GM12878 (cell line): Measurements from ENCODE around the gene PIP4K2A. TPM values are rescaled to one million over a fixed set of nuclear protein-coding genes. Genes with fewer than 3 reads are reported as not detected.

Experiments used
- ATAC-seq: fragments of 200-7000 bp; cut with Tn5 transposase; 3 replicates; pipeline ENCODE4 v1.9.1; 2020; ENCODE audit warnings: mild to moderate bottlenecking, moderate library complexity
- BruUV-seq: library from RNA; stranded (reverse); fragments of 400-500 nt; replicated peaks from 2 replicates; lab custom pipeline; 2021; lab: Mats Ljungman, UMichigan
- CTCF ChIA-PET: fragments of 300-600 bp; sonication (Branson Sonifier 250); formaldehyde crosslinking; extraction: SDS; loops from one replicate; lab custom pipeline; 2021; ENCODE audit warnings: inconsistent platforms; lab: Yijun Ruan, JAX
- POLR2A ChIA-PET: fragments of 350-600 bp; formaldehyde crosslinking; extraction: SDS; loops from one replicate; lab custom pipeline; 2021; ENCODE audit warnings: inconsistent platforms; lab: Charles Lee
- RAD21 ChIA-PET: fragments of 300-600 bp; sonication (Branson Sonifier 250); formaldehyde crosslinking; loops from one replicate; lab custom pipeline; 2023; ENCODE audit warnings: antibody characterized with exemption; ENCODE audit not compliant: unreplicated experiment; lab: Charles Lee
- SMC1A ChIA-PET: fragments of 300-600 bp; sonication (Branson Sonifier 250); formaldehyde crosslinking; loops from one replicate; lab custom pipeline; 2023; ENCODE audit not compliant: unreplicated experiment, uncharacterized antibody; lab: Charles Lee
- DNase-seq: peaks from one replicate; pipeline ENCODE4 v3.0.0-alpha.2; 2011; ENCODE audit warnings: low read depth, low spot score
- FAIRE-seq: peaks from 3 replicates; lab custom pipeline; 2011; peaks lifted over from hg19 to GRCh38; lab: Jason Lieb, UNC
- H2AFZ ChIP-seq: 2 replicates; pipeline ENCODE4 v1.6.0; 2011; ENCODE audit warnings: low read depth, low read length, control low read depth; ENCODE audit not compliant: control insufficient read depth
- H3K27ac ChIP-seq: 2 replicates; pipeline ENCODE4 v1.5.1; 2011; ENCODE audit warnings: control low read depth; ENCODE audit not compliant: control insufficient read depth, insufficient read depth
- H3K27me3 ChIP-seq, 2 experiments: replicated peaks in 1 of 2; 2 replicates each; pipeline versions ENCODE4 v1.6.0 to v1.6.1; 2011; ENCODE audit warnings: low read length in 1 of 2; ENCODE audit not compliant: control insufficient read depth in 2 of 2, insufficient read depth in 2 of 2
- H3K36me3 ChIP-seq, 2 experiments: 2 replicates each; pipeline ENCODE4 v1.5.1; 2011; ENCODE audit warnings: low read length in 1 of 2; ENCODE audit not compliant: control insufficient read depth in 2 of 2, insufficient read depth in 2 of 2
- H3K4me1 ChIP-seq: 2 replicates; pipeline ENCODE4 v1.6.1; 2011; ENCODE audit warnings: mild to moderate bottlenecking, low read length, moderate library complexity, mixed read lengths; ENCODE audit not compliant: control insufficient read depth, insufficient read depth
- H3K4me2 ChIP-seq: 2 replicates; pipeline ENCODE4 v1.6.0; 2011; ENCODE audit warnings: control low read depth; ENCODE audit not compliant: control insufficient read depth, insufficient read depth
- H3K4me3 ChIP-seq: fragments of 200-600 bp; sonication (generic); 2 replicates; pipeline ENCODE4 v1.5.1; 2016
- H3K79me2 ChIP-seq: 2 replicates; pipeline ENCODE4 v1.6.0; 2011; ENCODE audit warnings: low read length; ENCODE audit not compliant: control insufficient read depth, insufficient read depth
- H3K9ac ChIP-seq: 2 replicates; pipeline ENCODE4 v1.8.0; 2011; ENCODE audit warnings: low read length, control low read depth, mixed read lengths; ENCODE audit not compliant: control insufficient read depth, insufficient read depth
- H3K9me3 ChIP-seq: replicated peaks from 3 replicates; pipeline ENCODE4 v1.5.1; 2011; ENCODE audit warnings: mild to moderate bottlenecking, low read length; ENCODE audit not compliant: control insufficient read depth, insufficient read depth
- H4K20me1 ChIP-seq: 2 replicates; pipeline ENCODE4 v1.6.0; 2011; ENCODE audit not compliant: control insufficient read depth, insufficient read depth
- ATF2 ChIP-seq: IDR thresholded peaks from 2 replicates; pipeline ENCODE4 v1.6.1; 2012; ENCODE audit warnings: low read length, inconsistent platforms
- ATF7 ChIP-seq: fragments of 450-650 bp; IDR thresholded peaks from 2 replicates; pipeline ENCODE4 v1.6.1; 2016; ENCODE audit warnings: low read depth, mild to moderate bottlenecking
- BACH1 ChIP-seq: fragments of 450-650 bp; IDR thresholded peaks from 2 replicates; pipeline ENCODE4 v1.6.1; 2017; ENCODE audit warnings: mild to moderate bottlenecking, borderline replicate concordance
- BCL11A ChIP-seq: IDR thresholded peaks from 2 replicates; pipeline ENCODE4 v1.6.1; 2011; ENCODE audit warnings: low read depth, low read length
- BHLHE40 ChIP-seq, 2 experiments: fragments of 450-650 bp in 1 of 2; IDR thresholded peaks; 2 replicates each; pipeline ENCODE4 v1.6.1; 2011 to 2017; ENCODE audit warnings: low read depth in 2 of 2, borderline replicate concordance in 1 of 2, improper control_type of control experiment in 1 of 2, low read length in 1 of 2, mild to moderate bottlenecking in 1 of 2
- ELK1 ChIP-seq: IDR thresholded peaks from 2 replicates; pipeline ENCODE4 v1.6.1; 2012; ENCODE audit warnings: low read depth, low read length, improper control_type of control experiment
- EP300 ChIP-seq, 2 experiments: fragments of 150-350 bp in 1 of 2; IDR thresholded peaks; 2 replicates each; pipeline ENCODE4 v1.6.1; 2011 to 2012; ENCODE audit warnings: low read depth in 2 of 2, low read length in 2 of 2, borderline replicate concordance in 1 of 2, improper control_type of control experiment in 1 of 2, inconsistent platforms in 1 of 2; ENCODE audit not compliant: control insufficient read depth in 1 of 2
- ESRRA ChIP-seq: IDR thresholded peaks from 2 replicates; pipeline ENCODE4 v1.6.1; 2012; ENCODE audit warnings: mild to moderate bottlenecking, low read length, improper control_type of control experiment
- EZH2 ChIP-seq: IDR thresholded peaks from 2 replicates; pipeline ENCODE4 v1.6.1; 2012; ENCODE audit warnings: low read depth, mild to moderate bottlenecking, control low read depth, inconsistent platforms, low read length, borderline replicate concordance; ENCODE audit not compliant: control insufficient read depth
- FOXM1 ChIP-seq: IDR thresholded peaks from 2 replicates; pipeline ENCODE4 v1.6.1; 2012; ENCODE audit warnings: low read depth, mild to moderate bottlenecking, inconsistent platforms, low read length, moderate library complexity
- IKZF2 ChIP-seq, 2 experiments: fragments of 450-650 bp; IDR thresholded peaks; 2 replicates each; pipeline ENCODE4 v1.6.1; 2017; ENCODE audit warnings: mild to moderate bottlenecking in 2 of 2, moderate library complexity in 2 of 2
- JUNB ChIP-seq: IDR thresholded peaks from 2 replicates; pipeline ENCODE4 v1.6.1; 2016; ENCODE audit warnings: antibody characterized with exemption, mild to moderate bottlenecking
- MXI1 ChIP-seq: fragments of 150-350 bp; IDR thresholded peaks from 2 replicates; pipeline ENCODE4 v1.6.1; 2011; ENCODE audit warnings: low read depth, mild to moderate bottlenecking, inconsistent platforms, low read length, improper control_type of control experiment
- NFYA ChIP-seq: IDR thresholded peaks from 2 replicates; pipeline ENCODE4 v1.6.1; 2011; ENCODE audit warnings: low read depth, mild to moderate bottlenecking, low read length, improper control_type of control experiment, borderline replicate concordance
- NFYB ChIP-seq: IDR thresholded peaks from 2 replicates; pipeline ENCODE4 v1.6.1; 2011; ENCODE audit warnings: low read depth, mild to moderate bottlenecking, low read length, improper control_type of control experiment, moderate library complexity; ENCODE audit not compliant: insufficient read depth
- RAD21 ChIP-seq: IDR thresholded peaks from 2 replicates; pipeline ENCODE4 v1.6.1; 2011; ENCODE audit warnings: mild to moderate bottlenecking, low read depth, low read length, moderate library complexity; ENCODE audit not compliant: insufficient read depth
- RUNX3 ChIP-seq: IDR thresholded peaks from 2 replicates; pipeline ENCODE4 v1.6.1; 2012; ENCODE audit warnings: low read length, inconsistent platforms
- SMAD1 ChIP-seq: fragments of 450-650 bp; IDR thresholded peaks from 2 replicates; pipeline ENCODE4 v1.6.1; 2018; ENCODE audit warnings: mild to moderate bottlenecking, low read depth; ENCODE audit not compliant: partially characterized antibody
- SMC3 ChIP-seq: IDR thresholded peaks from 2 replicates; pipeline ENCODE4 v1.6.1; 2011; ENCODE audit warnings: low read length, improper control_type of control experiment, borderline replicate concordance
- ZBED1 ChIP-seq: IDR thresholded peaks from 2 replicates; pipeline ENCODE4 v1.6.1; 2016; ENCODE audit warnings: borderline replicate concordance
- WGBS: methylation state at CpG from one replicate; pipeline ENCODE4 v1.1.6; 2016; ENCODE audit warnings: low lambda C conversion rate; ENCODE audit not compliant: insufficient replicate concordance, insufficient coverage; ENCODE audit errors: missing lambda C conversion rate; 5-methylcytosine and 5-hydroxymethylcytosine counted together
- in situ Hi-C: fragments of 300-500 bp; cut with MboI; formaldehyde crosslinking; loops from 9 replicates; pipeline ENCODE4 v1.14.3; 2018; ENCODE audit warnings: mixed read lengths
- intact Hi-C: fragments of 100-400 bp; cut with micrococcal nuclease; formaldehyde crosslinking; loops from one replicate; pipeline ENCODE4 v1.14.2; 2022; ENCODE audit not compliant: unreplicated experiment
- polyA plus RNA-seq, 11 experiments: library from polyadenylated mRNA; depleted of rRNA in 4 of 11; unstranded in 6 of 11; stranded (reverse) in 5 of 11; fragments of >200 nt; fragmentation: Nextera tagmentation in 4 of 11; fragmentation: Illumina TruSeq in 1 of 11; extraction: Ambion mirVana in 4 of 11; extraction: Trizol in 1 of 11; gene quantifications; 1 replicate in 1 of 11; 2 replicates in 10 of 11; pipeline versions ENCODE4 v1.2.1 to v1.2.3, GENCODE V29; 2011 to 2016; ENCODE audit warnings: inconsistent platforms in 2 of 11, missing spikeins in 2 of 11, low read depth in 1 of 11
- total RNA-seq, 4 experiments: library from RNA; depleted of rRNA in 3 of 4; stranded (reverse); fragments of >200 nt in 3 of 4; fragmentation: Illumina TruSeq in 1 of 4; extraction: Trizol in 1 of 4; gene quantifications; 2 replicates each; pipeline versions ENCODE4 v1.2.1 to v1.2.3, GENCODE V29; 2013 to 2021

Gene PIP4K2A
- total and polyA plus RNA-seq, 10 of the 15 experiments (the other 5 are each of a cell fraction or from before 2014, with no cell fraction given), result 54.3 to 139 (median 84.4) TPM

- intact Hi-C loops (loop anchor here (1.0 to 5.0 kb wide), 3 partner anchors 16 to 33 kb away; no protein-coding TSS in a partner anchor), in situ Hi-C loops (no loop called here)
- RAD21 ChIA-PET, result interaction anchor here (0.7 to 8.8 kb wide), 23 partner anchors 8 to 153 kb away, joined by 3 to 99 read pairs (median 5); no protein-coding TSS in a partner anchor
- Histone ChIP-seq H3K4me1 (peaks cover 42% of the 10 kb centered on the region), H3K27me3 (no peaks in the 10 kb centered on the region), H3K9me3 (no peaks in the 10 kb centered on the region), H3K9ac (peak overlapping the region; percentile 32), H3K27ac (peak overlapping the region; percentile 89), H3K79me2 (peaks cover 94% of the 10 kb centered on the region), H3K4me2 (peak overlapping the region; percentile 77), H4K20me1 (no peaks in the 10 kb centered on the region), H3K36me3 (no peaks in the 10 kb centered on the region; a peak in 1 of 4 replicates), H2AFZ (no peak overlapping the region), H3K4me3 (peak overlapping the region; percentile 57)
- peak; percentile 86 for FAIRE-seq
- peak; percentile 89 for ATAC-seq
- BruUV-seq, result TSS peak; percentile 23
- peak; percentile 92 for DNase-seq
- WGBS, result 2% methylated on average over 7 of the region's 7 CpGs
- CTCF ChIA-PET, result interaction anchor here (0.6 to 6.8 kb wide), 13 partner anchors 12 to 360 kb away, joined by 3 to 72 read pairs (median 4); no protein-coding TSS in a partner anchor
- POLR2A ChIA-PET, result interaction anchor here (0.6 to 6.5 kb wide), 15 partner anchors 10 to 259 kb away, joined by 3 to 82 read pairs (median 6); no protein-coding TSS in a partner anchor
- SMC1A ChIA-PET, result interaction anchor here (0.5 to 8.8 kb wide), 23 partner anchors 15 to 673 kb away, joined by 3 to 172 read pairs (median 5); no protein-coding TSS in a partner anchor
- TF ChIP-seq FOXM1, result peak; percentile 80; the same call in 1 of the 2 replicates
- peak; percentile 93 for TF ChIP-seq ATF7
- TF ChIP-seq IKZF2 (IDR thresholded peaks at IDR 0.05), result peak; percentile 74 to 84
- TF ChIP-seq RAD21, result 0 out of 2 replicates have a peak, but pooled peaks have one; percentile 13
- TF ChIP-seq ESRRA, result no peak
- TF ChIP-seq JUNB, result peak; percentile 67
- TF ChIP-seq MXI1, result peak; percentile 55
- TF ChIP-seq EZH2, result no peak
- peak; percentile 33 to 60; a peak in 3 of 4 replicates for TF ChIP-seq BHLHE40 (IDR thresholded peaks at IDR 0.05; ENCODE audit: borderline replicate concordance in 1 of 2, low read depth in 2 of 2, low read length in 1 of 2)
- TF ChIP-seq SMAD1, result peak; percentile 30
- TF ChIP-seq ZBED1, result 0 out of 2 replicates have a peak, but pooled peaks have one; percentile 74
- peak; percentile 50; the same call in 1 of the 2 replicates for TF ChIP-seq RUNX3
- TF ChIP-seq NFYA, result no peak
- peak; percentile 70; a peak in 3 of 4 replicates for TF ChIP-seq EP300 (IDR thresholded peaks at IDR 0.05; ENCODE audit: borderline replicate concordance in 1 of 2, control insufficient read depth in 1 of 2, low read depth in 2 of 2, low read length in 2 of 2)
- peak; percentile 23; the same call in 1 of the 2 replicates for TF ChIP-seq SMC3
- TF ChIP-seq BCL11A, result peak; percentile 44
- peak; percentile 93 for TF ChIP-seq ATF2
- 0 out of 2 replicates have a peak, but pooled peaks have one; percentile 17 for TF ChIP-seq NFYB
- no peak for TF ChIP-seq ELK1
- TF ChIP-seq BACH1, result 0 out of 2 replicates have a peak, but pooled peaks have one; percentile 37
Measured at GRCh38 chr10:22630234-22631174, 83.9 kb downstream of the PIP4K2A start.
